HG03108 (cell line): ENCODE measurements around the gene PDZD2.
"Not testable (repeated sequence)": the region's sequence is repeated elsewhere in the genome, so short reads cannot be mapped to it uniquely, and the experiment has no call there.

Source experiments
- ATAC-seq: cut with Tn5 transposase; IDR thresholded peaks from one replicate; pipeline ENCODE4 v1.9.1; 2021; ENCODE audit warnings: moderate library complexity; ENCODE audit not compliant: unreplicated experiment

Gene PDZD2

DNA sequence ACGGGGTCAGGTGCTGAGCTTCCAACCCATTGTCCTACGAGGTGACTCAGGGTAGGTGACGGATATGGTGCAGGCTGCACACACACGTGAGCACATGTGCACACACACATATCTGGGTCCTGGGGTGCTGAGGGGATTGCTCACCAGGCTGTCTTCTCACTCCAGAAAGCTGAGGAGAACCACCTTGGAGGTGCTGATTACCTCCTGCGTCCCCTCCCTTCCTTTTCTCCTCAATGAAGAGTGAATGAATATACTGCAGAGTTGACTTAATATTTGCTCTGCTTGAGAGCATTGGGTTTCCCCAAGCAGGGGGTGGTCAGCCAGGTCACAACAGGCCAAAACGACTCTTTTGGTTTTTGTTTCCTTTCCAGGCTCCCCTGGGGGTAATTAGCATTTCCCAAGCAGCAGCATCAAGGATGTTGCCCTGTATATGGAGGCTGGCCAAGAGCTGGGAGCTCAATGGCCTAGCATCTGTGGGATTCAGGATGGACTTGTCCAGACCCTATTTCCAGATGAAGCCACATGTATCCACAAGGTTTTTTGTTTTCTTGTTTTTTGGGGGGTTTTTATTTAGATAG is 49.7 kb downstream of the PDZD2 start:
- ATAC-seq, result no peak

DNA sequence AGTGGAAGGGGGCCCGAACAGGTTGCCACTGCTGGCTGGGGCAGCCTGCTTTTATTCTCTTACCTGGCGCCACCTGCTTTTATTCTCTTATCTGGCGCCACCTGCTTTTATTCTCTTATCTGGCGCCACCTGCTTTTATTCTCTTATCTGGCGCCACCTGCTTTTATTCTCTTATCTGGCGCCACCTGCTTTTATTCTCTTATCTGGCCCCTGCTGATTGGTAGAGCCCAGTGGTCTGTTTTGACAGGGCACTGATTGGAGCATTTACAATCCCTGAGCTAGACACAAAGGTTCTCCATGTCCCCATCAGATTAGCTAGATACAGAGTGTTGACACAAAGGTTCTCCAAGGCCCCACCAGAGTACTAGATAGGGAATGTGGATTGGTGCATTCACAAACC is 52.5 kb downstream of the PDZD2 start:
- not testable (repeated sequence) for ATAC-seq

DNA sequence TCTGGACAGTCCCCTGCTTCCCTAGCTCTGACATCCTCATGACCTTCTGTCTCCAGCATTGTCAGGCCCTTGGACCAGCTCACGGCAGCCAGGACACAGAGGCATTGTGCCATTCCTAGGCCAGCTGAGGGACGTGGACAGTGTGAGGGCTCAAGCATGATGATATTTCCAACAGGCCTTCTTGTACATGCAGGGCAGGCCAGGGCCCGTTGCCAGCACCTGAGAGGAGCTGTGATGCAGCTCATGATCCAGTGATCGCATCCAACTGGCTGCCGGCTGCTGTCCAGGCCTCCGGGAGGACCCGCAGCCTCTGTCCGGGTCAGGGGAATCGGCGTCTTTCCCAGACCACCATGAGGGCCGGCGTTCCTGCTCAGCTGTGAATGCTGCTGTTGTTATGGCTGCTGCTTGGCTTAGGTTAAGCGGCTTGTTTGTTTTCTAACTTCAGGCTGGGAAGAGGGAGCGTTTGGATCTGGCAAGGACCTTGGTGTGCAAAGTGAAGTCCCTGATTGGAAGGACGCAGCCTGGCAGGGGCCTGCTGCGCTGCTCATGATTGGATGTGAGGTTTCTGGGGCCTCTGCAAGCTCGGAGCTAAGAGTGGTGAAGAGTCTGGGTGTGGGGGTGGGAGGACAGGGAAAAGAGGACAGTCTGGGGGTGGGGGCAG is 53.8 kb downstream of the PDZD2 start:
- no peak for ATAC-seq

DNA sequence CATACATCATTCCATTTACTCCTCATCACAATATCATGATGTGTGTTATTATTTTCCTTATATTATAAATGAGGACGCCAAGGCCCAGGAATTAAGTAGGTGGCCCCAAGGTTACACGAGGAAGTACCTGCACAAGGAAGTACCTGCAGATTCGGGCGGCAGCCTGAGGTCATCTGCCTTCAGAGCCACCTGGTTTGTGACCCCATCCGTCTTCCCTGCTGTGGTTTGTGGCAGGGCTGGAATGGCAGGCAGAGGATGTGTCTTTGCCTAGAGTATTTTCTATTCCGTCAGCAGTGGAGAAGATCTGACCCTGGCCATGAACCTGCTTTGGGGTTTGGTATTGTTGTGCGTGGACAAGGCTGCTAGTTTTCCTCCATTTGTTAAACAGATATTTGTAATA is 59.7 kb downstream of the PDZD2 start:
- ATAC-seq, result no peak

DNA sequence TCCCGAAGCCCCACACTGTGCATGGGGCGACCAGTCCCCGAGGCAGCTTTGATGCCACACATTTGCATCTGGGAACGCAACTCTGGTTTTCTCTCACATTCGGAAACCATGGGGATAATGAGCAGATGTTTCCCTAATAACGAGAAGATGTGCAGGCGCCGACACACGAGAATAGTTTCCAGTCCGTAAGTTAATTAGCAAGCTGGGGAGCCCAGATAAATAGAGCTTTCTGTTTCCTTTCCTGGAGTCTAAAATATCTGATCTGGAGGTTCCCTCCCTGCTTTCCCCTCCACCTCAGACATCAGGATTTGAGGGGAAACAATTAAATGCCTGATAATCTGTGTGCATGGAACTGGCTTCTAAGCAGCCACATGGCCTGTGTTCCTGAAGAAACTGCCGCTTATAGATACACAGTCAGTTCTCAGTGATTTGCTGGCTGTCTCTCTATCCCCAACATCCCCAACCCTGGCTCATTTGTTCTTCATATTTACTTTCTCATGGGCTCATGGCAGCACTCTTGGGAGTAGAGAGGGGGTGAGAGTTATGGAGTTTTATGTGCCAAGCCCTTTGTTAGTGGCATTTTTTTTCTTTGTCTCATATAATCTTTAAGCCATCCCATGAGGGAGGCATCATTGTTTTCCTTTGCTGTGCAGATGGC is 62.8 kb downstream of the PDZD2 start:
- no peak for ATAC-seq

DNA sequence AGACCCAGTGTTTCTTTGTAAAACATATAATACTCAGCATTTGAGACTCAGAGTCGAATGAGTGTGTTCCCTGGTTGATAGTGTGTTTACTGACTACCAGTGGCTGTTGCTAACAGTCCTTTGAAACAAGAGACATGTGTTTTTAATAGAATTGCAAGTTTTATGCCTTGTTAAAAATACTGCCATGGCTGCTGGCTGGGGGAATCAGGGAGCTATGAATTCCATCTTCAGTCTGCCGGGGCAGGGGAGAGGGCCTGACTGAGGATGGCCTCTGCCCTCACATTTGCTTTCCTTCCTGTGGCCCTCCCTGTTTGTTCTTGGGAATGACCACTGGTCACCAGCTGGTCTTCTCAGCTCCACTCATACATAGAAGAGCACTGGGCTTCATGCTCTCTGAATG is 63.8 kb downstream of the PDZD2 start:
- ATAC-seq, result no peak

DNA sequence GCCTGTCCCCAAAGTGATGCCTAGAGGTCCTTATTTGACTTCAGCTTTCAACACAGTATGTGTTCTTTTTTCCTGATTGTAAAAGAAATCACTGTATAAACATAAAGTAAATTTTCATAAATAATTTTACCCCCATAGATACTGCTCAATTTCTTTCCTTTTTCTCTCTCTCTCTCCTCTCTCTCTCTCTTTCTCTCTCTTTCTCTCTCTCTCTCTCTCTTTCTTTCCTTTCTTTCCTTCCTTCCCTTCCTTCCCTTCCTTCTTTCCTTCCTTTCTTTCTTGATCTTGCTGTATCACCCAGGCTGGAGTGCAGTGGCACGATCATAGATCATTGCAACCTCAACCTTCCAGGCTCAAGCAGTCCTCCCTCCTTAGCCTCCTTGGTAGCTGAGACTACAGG is 64.8 kb downstream of the PDZD2 start:
- no peak for ATAC-seq

DNA sequence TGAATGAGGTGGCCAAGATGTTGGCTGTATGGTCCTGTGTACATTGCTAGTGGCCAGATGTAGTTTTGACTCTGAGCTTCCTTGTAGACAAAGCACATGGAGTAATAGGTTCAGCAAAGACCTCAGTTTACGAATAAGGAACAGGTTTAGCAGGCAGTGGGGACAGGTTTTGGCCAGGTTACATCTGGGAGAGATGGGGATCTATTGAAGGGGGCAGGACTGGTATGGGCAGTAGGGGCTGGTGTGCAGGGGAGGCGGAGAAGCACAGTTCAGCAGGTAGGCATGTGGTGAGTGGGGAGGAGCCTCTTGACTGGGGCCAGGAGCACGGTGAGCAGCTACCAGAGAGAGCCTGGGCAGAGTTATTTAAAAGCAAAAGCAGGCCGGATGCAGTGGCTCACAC is 67.3 kb downstream of the PDZD2 start:
- no peak for ATAC-seq

DNA sequence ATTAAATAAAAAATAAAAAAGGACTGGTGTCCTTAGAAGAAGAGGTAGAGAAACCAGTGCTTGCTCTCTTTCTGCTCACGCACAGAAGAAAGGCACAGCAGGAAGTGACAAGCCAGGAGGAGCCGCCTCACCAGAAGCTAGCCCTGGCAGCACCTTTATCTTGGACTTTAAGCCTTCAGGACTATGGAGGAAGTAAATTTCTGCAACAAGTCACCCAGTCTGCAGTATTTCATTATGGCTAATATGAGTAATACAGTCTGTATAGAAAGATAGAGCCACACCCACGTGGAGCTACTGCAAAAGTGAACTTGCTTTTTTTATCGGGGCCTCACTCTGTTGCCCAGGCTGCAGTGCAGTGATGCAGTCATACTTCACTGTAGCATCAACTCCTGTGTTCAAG is 68.4 kb downstream of the PDZD2 start:
- no peak for ATAC-seq

DNA sequence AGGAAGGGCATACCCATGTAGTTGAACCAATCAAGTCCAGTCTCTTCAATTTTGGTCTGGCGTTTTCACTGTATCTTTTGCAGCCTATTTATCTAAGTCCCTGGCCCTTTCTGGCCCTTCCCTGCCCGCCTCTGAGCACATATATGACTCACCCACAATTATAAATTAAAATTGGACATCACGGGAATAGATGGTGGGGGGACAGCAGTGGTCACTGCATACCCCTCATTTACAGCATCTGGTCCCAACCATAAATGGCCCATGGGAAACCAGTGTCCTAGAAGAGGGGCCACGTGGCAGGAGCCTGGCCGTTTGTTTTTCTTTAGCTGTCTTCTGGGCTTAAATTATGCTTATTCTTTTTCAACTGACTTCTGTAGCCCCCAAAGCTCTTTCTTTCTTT is 69.2 kb downstream of the PDZD2 start:
- ATAC-seq, result no peak

DNA sequence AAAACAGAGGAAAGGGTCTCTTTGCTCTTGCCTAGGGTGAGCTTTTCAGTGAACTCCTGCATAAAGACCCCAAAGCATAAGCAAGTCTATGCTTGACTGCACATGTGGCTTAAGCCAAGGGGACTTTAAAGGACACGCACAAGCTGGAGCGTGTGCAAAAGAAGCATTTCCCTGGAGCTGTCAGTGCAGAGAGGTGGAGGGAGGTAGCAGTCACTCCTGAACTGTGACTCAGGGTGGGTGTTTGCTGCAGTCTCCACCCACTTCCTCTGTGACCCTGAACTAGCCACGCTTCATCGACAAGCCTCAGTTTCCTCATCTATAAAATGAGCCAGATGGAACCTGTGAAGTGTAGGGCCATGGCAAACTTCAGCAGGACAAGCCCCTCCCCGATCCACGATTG is 72.4 kb downstream of the PDZD2 start:
- no peak for ATAC-seq

DNA sequence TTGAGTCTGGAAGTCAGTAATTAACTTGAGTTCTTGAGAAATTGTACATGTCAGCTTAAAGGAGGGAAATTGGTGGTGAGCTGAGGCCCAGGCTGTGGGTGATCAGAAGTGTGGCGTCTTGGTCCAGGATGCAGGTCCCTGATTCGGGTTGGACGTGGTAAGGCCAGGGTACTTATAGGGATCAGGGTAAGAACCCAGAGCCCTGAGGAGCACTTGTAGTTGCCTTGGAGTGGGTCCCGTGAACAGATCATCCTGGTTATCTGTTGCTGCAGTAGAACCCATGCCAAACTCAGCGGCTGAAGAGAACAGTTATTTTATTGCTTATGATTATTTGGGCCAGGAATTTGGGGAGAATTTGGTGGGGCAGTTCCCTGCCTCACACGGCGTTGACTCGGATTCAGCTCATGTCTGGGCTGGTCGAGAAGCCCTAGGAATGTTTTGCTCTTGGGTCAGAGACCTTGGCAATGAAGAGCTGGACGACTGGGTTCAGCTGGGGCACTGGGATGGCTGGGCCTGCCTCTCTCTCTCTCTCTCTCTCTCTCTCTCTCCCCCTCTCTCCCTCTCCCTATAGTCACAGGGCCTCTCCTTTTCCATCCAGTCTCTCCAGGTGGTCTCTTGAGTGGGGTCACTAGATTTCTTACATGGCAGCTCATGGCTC is 73.1 kb downstream of the PDZD2 start:
- no peak for ATAC-seq

DNA sequence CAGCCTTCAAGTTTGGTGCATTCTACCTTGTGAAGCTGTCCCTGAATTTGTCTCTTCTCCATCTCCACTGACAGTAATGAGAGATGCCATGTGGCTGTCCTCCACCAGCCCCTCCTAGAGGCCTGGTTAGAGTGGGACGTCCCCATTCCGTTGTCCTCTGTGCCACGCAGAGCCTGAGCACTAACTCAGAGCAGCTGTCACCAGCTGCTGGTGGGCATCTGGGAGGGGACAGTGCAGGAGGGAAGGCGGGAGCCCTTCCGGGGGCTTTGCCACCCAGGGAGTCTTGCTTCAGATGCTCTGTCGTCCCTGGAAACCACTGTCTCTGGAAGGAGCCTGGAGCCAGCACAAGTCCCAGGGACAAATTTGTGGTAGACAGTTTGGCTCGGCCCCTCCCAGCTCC is 78.6 kb downstream of the PDZD2 start:
- ATAC-seq, result no peak

DNA sequence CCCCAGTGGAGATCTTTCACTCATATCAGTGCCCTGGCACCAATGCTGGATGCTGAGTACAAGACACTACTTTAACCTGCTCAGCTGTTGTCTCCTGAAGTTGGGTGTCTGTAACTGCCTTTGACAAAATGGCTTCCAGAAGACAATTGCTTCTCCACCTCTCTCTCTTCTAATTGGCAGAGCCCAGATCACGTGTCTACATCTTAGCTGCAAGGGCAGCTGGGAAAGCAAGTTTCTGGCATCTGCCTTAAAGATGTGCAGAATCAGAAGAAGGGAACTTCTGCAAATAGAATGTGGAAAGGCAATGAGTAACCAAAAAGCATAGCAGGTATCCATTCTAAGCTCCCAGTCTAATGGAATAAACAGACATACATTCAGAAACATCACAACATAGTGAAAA is 81.1 kb downstream of the PDZD2 start:
- no peak for ATAC-seq

DNA sequence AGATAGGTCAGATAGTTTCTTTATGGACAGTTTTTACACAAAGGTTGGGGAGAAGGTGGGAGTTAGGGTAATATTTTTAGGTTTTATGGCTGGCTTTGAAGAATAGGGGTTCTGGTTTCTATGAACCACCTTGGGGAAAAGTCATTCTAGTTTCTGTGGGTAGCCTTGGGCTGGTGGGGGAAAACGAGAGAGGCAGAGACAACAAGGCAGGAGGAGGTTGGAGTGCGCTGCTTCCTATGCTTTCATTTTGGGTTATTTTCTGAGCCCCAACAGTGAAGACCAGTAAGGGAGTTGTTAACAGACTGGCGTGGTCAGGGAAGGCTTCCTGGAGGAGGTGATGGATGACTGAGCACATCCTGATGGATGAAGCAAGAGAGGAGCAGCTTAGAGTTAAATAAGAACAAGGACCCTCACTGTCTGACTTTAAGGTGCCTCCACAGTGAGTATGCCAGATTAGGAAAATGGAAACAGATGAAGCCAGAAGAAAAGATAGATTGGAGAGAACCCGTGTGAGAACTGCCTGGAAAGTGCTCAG is 81.9 kb downstream of the PDZD2 start:
- no peak for ATAC-seq

DNA sequence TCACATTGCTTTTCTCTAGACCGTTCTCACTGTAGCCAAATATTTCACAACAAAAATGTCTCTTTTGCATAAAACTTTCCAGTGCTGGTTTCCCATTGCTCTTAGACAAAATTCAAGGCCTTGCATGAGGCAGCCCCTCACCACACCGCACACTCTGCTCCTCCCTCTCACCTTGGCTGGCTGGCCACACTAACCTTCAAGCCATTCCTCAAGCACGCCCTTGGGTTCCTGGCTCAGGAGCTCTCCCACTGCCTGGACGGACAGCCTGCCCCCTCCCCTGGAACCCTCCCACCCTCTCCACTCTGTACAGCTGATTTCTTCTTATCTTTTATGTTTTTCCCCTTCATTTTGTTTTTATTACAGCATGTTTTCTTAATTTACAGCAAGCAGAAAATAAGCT is 83.2 kb downstream of the PDZD2 start:
- ATAC-seq, result no peak

DNA sequence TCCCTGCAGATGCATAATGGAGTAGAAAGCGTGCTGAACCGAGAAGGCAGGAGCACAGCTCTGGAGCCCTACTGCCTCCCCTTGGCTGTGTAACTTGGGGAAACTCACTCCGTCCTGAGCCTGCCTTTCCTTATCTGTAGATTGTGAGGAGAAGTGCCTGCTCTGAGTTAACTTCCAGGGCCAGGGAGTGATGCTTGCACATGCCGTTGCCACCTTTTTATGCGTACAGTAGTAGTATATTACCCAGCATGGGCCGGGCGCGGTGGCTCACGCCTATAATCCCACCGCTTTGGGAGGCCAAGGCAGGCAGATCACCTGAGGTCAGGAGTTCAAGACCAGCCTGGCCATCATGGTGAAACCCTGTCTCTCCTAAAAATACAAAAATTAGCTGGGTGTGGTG is 87.1 kb downstream of the PDZD2 start:
- ATAC-seq, result no peak

DNA sequence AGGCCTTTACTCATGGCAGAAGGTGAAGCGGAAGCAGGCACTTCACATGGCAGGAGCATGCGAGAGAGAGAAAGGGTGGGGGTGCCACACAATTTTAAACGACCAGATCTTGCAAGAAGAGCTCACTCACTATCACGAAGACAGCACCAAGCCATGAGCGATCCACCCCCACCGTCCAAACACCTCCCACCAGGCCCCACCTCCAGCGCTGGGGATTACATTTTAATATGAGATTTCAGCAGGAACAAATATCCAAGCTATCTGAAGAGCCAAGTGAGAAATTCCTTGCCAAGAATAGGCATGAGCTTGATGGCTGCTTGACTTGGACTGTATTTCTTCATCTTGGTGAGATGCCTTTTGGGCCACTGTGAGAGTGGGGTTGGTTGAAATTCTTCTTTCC is 88.0 kb downstream of the PDZD2 start:
- no peak for ATAC-seq

DNA sequence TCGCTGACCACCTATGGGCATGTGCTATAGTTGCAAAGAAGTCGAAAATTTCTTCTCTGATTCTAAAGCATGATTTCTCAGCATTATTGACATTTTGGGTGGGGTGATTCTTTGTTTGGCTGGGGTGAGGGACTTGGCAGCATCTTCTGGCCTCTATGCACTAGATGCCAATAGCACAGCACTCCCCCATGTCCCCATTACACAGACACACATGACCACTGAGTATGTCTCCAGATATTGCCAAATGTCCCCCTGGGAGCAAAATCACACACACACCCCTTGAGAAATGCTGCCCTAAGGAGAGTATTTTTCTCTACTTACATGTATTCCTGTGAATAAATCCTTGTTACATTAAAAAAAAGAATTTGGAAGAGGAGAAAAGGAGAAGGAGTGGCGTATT is 89.1 kb downstream of the PDZD2 start:
- no peak for ATAC-seq

DNA sequence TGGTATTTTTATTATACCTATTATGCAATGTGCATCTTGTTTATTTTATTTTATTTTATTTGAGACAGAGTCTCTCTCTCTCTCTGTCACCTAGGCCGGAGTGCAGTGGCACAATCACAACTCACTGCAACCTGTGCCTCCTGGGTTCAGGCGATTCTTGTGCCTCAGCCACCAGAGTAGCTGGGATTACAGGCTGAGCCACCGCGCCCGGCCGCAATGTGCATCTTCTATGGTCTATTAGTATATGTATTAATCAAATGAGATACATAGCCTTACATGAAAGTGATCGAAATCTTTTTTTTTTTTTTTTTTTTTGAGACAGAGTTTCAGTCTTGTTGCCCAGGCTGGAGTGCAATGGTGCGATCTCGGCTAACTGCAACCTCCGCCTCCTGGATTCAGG is 89.9 kb downstream of the PDZD2 start:
- ATAC-seq, result not testable (repeated sequence)

DNA sequence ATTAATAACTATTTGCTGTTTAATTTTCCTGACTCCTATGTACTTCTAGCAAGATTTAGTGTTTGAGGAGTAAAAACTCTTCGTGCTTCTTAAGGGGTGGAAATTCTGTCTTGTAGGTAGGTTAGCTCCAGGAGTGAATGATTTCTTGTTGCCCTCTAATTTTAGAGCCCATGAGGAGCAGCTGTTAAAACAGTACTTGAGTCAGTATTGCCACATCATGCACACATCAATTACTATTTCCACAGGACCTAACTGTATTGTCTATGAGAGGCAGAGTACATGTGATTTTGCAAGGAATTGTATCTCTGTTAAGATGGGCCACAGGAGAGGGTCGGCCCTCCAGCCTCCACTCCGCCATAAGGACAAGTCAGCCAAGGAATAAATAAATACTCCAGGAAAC is 91.2 kb downstream of the PDZD2 start:
- no peak for ATAC-seq

DNA sequence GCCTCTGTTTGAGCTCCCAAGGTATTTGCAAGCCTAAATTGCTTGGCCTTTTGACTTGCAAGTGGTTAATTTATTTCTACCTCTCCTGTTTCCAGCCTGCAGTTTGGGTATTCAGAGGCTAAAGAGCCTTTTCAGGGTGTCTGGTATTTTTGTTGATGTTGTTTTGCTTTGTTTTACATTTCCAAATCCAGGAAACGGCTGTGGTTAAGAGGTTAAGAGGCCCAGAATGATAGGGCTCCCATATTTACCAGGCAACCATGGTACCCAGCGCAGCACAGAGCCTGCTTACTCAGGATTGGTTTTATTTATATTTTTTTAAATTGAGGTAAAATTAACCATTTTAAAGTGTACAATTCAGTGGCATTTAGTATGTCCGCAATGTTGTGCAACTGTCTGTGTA is 92.1 kb downstream of the PDZD2 start:
- ATAC-seq, result no peak
